BLaER1 treated with 17β-estradiol and CSF1 and Interleukin-3, amounts not matched to agents 10 nM and 100 nM (cell line): ENCODE measurements around the gene GTPBP4.
"Not testable (repeated sequence)": the region's sequence is repeated elsewhere in the genome, so short reads cannot be mapped to it uniquely, and the experiment has no call there.

Experiments used
- H3K27ac ChIP-seq, 11 experiments: shearing (Covaris generic); formaldehyde crosslinking; 2 replicates each; pipeline ENCODE4 v1.8.1; 2022
- H3K27me3 ChIP-seq, 11 experiments: shearing (Covaris generic); formaldehyde crosslinking; 2 replicates each; pipeline ENCODE4 v1.8.1; 2022
- H3K36me3 ChIP-seq, 11 experiments: shearing (Covaris generic); formaldehyde crosslinking; 2 replicates each; pipeline ENCODE4 v1.8.1; 2022
- H3K4me1 ChIP-seq, 10 experiments: shearing (Covaris generic); formaldehyde crosslinking; 2 replicates each; pipeline ENCODE4 v1.8.1; 2022
- H3K4me2 ChIP-seq, 11 experiments: shearing (Covaris generic); formaldehyde crosslinking; 2 replicates each; pipeline ENCODE4 v1.8.1; 2022
- H3K4me3 ChIP-seq, 10 experiments: shearing (Covaris generic); formaldehyde crosslinking; 2 replicates each; pipeline ENCODE4 v1.8.1; 2022
- H3K9ac ChIP-seq, 11 experiments: shearing (Covaris generic); formaldehyde crosslinking; 2 replicates each; pipeline ENCODE4 v1.8.1; 2022
- H3K9me3 ChIP-seq, 11 experiments: shearing (Covaris generic); formaldehyde crosslinking; replicated peaks in 1 of 11; 2 replicates each; pipeline ENCODE4 v1.8.1; 2022
- H4K20me1 ChIP-seq, 11 experiments: shearing (Covaris generic); formaldehyde crosslinking; 2 replicates each; pipeline ENCODE4 v1.8.1; 2022
- Cebpa-rat ChIP-seq, 11 experiments: shearing (Covaris generic); IDR thresholded peaks; 2 replicates each; pipeline ENCODE4 v1.8.1; 2022

The GTPBP4 gene

DNA sequence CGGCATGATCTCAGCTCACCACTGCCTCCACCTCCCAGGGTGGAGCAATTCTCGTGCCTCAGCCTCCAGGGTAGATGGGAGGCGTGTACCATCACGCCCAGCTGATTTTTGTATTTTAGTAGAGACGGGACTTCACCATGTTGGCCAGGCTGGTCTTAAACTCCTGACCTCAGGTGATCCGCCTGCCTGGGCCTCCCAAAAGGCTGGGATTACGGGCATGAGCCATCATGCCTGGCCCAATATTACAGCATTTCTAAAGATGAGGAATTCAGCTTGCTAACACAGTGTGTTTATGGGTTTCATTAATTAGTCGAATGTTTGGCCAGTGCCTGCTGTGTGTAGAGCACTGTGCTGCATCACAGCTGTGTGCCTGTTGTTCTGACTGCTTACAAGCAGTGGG is 71.7 kb downstream of the GTPBP4 start:
- Histone ChIP-seq H3K27me3 (no peaks in the 10 kb centered on the region), H3K4me2 (peak overlapping the region; percentile 80 to 99 (median 91)), H3K4me1 (peaks cover 67 to 80% (median 77%) of the 10 kb centered on the region in 10 experiments), H3K27ac (peak overlapping the region in 8 of 11 experiments; percentile 25 to 100 (median 98); a peak in 11 of 22 replicates), H4K20me1 (peaks cover 5 to 75% (median 48%) of the 10 kb centered on the region in 11 experiments; a peak in 20 of 22 replicates), H3K9ac (peak overlapping the region in 4 of 11 experiments; percentile 2 to 20 (median 12); a peak in 3 of 22 replicates), H3K9me3 (no peaks in the 10 kb centered on the region), H3K4me3 (no peak overlapping the region; a peak in 1 of 20 replicates), H3K36me3 (peaks cover 0 to 38% (median 13%) of the 10 kb centered on the region in 11 experiments; a peak in 14 of 22 replicates)
- no peak for TF ChIP-seq Cebpa-rat (IDR thresholded peaks at IDR 0.05)

- Histone ChIP-seq H3K4me2 (peak overlapping the region; percentile 80 to 99 (median 90)), H3K27me3 (no peaks in the 10 kb centered on the region), H3K4me1 (peaks cover 62 to 83% (median 76%) of the 10 kb centered on the region in 10 experiments)
Observed at GRCh38 chr10:1061930-1062774, 73.9 kb downstream of the GTPBP4 start.

DNA sequence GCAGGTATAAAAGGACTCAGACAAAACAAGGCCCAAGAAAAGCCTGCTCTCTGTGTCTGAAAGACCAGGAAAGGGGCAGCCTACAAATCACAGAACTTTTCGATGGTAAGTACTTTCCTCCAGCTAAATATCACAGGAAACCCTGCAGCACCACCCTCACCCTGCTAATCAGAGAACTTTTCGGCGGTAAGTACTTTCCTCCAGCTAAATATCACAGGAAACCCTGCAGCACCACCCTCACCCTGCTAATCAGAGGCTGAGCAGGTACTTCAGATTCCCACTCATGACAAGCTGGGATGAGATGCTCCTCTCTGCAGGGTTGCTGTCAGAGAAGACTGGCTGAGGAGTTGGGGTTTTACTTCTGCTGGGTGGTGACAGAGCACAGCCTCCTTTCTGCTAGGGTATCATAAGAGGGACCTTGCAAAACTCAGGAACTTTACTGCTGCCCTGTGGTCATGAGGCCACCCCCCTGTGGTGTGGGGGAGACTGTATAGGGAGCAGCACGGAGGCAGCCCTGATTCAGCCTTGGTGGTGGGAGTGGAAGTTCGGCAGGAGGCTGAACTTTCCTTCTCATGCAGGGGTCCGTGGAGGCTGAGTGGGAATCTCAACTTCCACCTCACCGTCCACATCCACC is 75.1 kb downstream of the GTPBP4 start:
- H3K4me2 ChIP-seq = peak overlapping the region; percentile 80 to 99 (median 90)
- H3K27ac ChIP-seq = peak overlapping the region in 9 of 11 experiments; percentile 13 to 98 (median 74); a peak in 17 of 22 replicates

More at GRCh38 chr10:1061930-1062774, 73.9 kb downstream of the GTPBP4 start:
- H4K20me1 ChIP-seq = peaks cover 0 to 78% (median 46%) of the 10 kb centered on the region in 11 experiments; a peak in 16 of 22 replicates
- H3K9ac ChIP-seq = peak overlapping the region in 10 of 11 experiments; percentile 28 to 82 (median 56); a peak in 16 of 22 replicates
- H3K27ac ChIP-seq = peak overlapping the region in 9 of 11 experiments; percentile 13 to 98 (median 74); a peak in 17 of 22 replicates
- peaks cover 0 to 4% (median 0%) of the 10 kb centered on the region in 11 experiments; a peak in 2 of 22 replicates for H3K9me3 ChIP-seq
- TF ChIP-seq Cebpa-rat (IDR thresholded peaks at IDR 0.05) = no peak
- peaks cover 4 to 46% (median 18%) of the 10 kb centered on the region in 11 experiments; a peak in 16 of 22 replicates for H3K36me3 ChIP-seq
- H3K4me3 ChIP-seq = peak overlapping the region in 7 of 10 experiments; percentile 7 to 38 (median 23); a peak in 8 of 20 replicates

GRCh38 chr10:1064964-1065247 is 76.7 kb downstream of the GTPBP4 start:
- Histone ChIP-seq H3K9me3 (peaks cover 0 to 4% (median 0%) of the 10 kb centered on the region in 11 experiments; a peak in 2 of 22 replicates), H3K9ac (peak overlapping the region in 4 of 11 experiments; percentile 67 to 82 (median 79); a peak in 8 of 22 replicates), H3K27me3 (no peaks in the 10 kb centered on the region), H3K27ac (peak overlapping the region in 8 of 11 experiments; percentile 52 to 98 (median 76); a peak in 13 of 22 replicates), H3K4me1 (peaks cover 63 to 81% (median 70%) of the 10 kb centered on the region in 10 experiments), H3K4me3 (no peak overlapping the region), H4K20me1 (peaks cover 0 to 80% (median 36%) of the 10 kb centered on the region in 11 experiments; a peak in 16 of 22 replicates), H3K36me3 (peaks cover 0 to 42% (median 7%) of the 10 kb centered on the region in 11 experiments; a peak in 13 of 22 replicates), H3K4me2 (peak overlapping the region in 8 of 11 experiments; percentile 80 to 95 (median 89); a peak in 13 of 22 replicates)
- no peak for TF ChIP-seq Cebpa-rat (IDR thresholded peaks at IDR 0.05)

More for the DNA sequence above, 75.1 kb downstream of the GTPBP4 start:
- Histone ChIP-seq H3K9ac (peak overlapping the region; percentile 11 to 82 (median 56); a peak in 18 of 22 replicates), H3K4me3 (peak overlapping the region in 6 of 10 experiments; percentile 4 to 38 (median 21); a peak in 6 of 20 replicates), H3K9me3 (peaks cover 0 to 4% (median 0%) of the 10 kb centered on the region in 11 experiments; a peak in 2 of 22 replicates), H3K27me3 (no peaks in the 10 kb centered on the region), H4K20me1 (peaks cover 0 to 82% (median 43%) of the 10 kb centered on the region in 11 experiments; a peak in 16 of 22 replicates), H3K4me1 (peaks cover 66 to 82% (median 74%) of the 10 kb centered on the region in 10 experiments), H3K36me3 (peaks cover 4 to 53% (median 18%) of the 10 kb centered on the region in 11 experiments; a peak in 16 of 22 replicates)
- TF ChIP-seq Cebpa-rat (IDR thresholded peaks at IDR 0.05) = no peak

- not testable (repeated sequence) for H3K4me2 ChIP-seq, H3K9me3 ChIP-seq, H3K4me3 ChIP-seq, H3K27me3 ChIP-seq, H3K9ac ChIP-seq, H3K27ac ChIP-seq
- Histone ChIP-seq H4K20me1 (peaks cover 0 to 75% (median 26%) of the 10 kb centered on the region in 11 experiments; a peak in 16 of 22 replicates), H3K4me1 (peaks cover 49 to 71% (median 58%) of the 10 kb centered on the region in 10 experiments), H3K36me3 (peaks cover 2 to 45% (median 12%) of the 10 kb centered on the region in 11 experiments; a peak in 16 of 22 replicates)
Observed at GRCh38 chr10:1066734-1067133, 78.5 kb downstream of the GTPBP4 start.

- Histone ChIP-seq H4K20me1 (peaks cover 0 to 75% (median 17%) of the 10 kb centered on the region in 11 experiments; a peak in 17 of 22 replicates), H3K9me3 (peaks cover 0 to 4% (median 0%) of the 10 kb centered on the region in 11 experiments; a peak in 2 of 22 replicates), H3K4me2 (peak overlapping the region in 10 of 11 experiments; percentile 3 to 49 (median 33); a peak in 13 of 22 replicates), H3K27me3 (no peaks in the 10 kb centered on the region), H3K27ac (peak overlapping the region in 4 of 11 experiments; percentile 41 to 51 (median 45); a peak in 4 of 22 replicates), H3K9ac (no peak overlapping the region), H3K4me3 (no peak overlapping the region), H3K36me3 (peaks cover 20 to 55% (median 30%) of the 10 kb centered on the region in 11 experiments), H3K4me1 (peaks cover 30 to 52% (median 39%) of the 10 kb centered on the region in 10 experiments)
- TF ChIP-seq Cebpa-rat (IDR thresholded peaks at IDR 0.05) = no peak
Observed at GRCh38 chr10:1068380-1069361, 80.4 kb downstream of the GTPBP4 start.
